HG03558 (cell line): ENCODE data around the gene CACNA2D2.

Experiments
- ATAC-seq: cut with Tn5 transposase; IDR thresholded peaks from one replicate; pipeline ENCODE4 v1.9.1; 2021; ENCODE audit warnings: moderate number of reproducible peaks; ENCODE audit not compliant: unreplicated experiment; ENCODE audit errors: extremely low read depth

CACNA2D2 gene

GRCh38 chr3:50503504-50504342, at the start of gene CACNA2D2:
Gene CACNA2D2 (minus strand): TSS chr3:50503634. CDS start chr3:50503423, 211 bp downstream.
- no peak for ATAC-seq

DNA sequence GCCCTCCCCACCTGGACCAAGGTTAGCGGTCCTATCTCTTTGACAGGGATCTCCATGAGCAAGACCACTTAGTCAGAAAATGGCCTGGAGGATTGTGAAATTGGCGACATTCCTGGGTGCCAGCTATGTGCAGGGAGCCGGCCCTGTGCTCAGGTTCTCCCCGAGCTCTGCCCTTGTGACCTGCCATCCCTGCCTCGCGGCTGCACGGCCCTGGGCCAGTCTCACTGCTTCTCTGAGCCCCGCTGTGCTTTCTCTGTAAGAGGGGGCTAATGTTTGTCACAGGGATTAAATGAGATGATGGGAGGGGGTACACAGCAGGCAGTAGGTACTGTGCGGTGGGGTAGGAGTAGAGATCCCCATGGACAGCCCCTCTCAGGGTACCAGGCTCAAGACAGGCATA, 49.2 kb upstream of the CACNA2D2 start:
- no peak for ATAC-seq

DNA sequence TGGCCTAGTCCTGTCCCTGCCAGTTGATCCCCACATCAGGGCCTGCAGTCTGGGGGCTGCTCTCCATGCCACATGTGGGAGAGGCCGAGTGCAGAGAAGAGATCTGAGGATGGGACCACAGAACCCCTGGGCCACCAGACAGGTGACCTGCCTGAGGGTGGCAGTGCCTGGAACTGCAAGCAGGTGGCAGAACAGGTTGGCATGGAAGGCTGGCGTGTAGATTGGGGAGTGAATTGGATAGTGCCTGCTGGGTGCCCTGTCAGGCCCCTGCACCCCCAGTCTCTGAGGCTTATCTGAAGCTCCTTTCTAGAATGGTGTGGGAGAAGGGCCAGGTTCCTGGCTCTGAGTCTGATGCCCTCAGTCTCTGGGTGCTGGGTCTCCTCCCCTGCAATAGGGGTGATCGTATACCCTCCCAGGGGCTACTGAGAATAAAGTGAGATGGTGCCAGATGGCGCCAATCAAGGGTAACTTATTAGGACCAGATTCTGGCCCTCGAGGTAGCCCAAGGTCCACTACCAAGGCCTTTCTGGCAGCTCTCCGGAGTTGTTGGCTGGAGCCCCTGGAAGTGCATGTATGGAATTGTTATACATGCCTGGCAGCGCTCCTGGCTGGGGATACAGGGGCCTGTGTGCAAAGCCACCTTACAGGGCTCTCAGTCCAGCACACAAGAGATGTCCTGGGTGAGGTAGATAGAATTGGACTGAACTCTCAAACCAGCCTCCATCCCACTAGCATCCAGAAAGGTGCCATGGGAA, 48.4 kb upstream of the CACNA2D2 start:
- ATAC-seq: no peak

DNA sequence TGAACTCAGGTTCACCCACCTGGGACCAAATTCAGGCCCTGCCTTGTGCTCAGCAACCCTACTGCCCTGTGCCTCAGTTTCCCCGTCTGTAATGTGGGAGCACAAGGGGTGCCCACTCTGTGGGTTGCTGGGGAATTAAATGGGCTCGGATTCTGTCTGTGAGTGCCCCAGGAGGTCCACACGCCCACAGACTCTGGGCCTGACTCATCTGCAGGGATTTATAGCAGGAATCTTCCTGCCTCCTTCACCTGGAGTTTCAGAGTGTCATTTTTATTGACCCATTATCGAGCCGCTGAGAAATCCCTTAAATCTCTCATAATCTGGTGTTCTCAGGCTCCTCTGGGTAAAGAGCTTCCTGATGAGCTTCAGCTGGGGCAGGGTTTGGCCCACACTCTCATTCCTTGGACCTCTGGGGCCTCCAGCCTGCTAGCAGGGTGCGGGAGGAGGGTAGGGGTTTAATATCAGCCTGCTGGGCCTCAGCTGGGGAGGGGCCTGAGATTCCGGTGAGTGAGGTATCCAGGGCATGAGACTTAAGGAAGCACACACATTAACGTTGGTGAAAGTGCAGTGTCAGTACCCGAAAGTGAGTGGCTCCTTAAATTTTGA, 47.7 kb upstream of the CACNA2D2 start:
- ATAC-seq: no peak

DNA sequence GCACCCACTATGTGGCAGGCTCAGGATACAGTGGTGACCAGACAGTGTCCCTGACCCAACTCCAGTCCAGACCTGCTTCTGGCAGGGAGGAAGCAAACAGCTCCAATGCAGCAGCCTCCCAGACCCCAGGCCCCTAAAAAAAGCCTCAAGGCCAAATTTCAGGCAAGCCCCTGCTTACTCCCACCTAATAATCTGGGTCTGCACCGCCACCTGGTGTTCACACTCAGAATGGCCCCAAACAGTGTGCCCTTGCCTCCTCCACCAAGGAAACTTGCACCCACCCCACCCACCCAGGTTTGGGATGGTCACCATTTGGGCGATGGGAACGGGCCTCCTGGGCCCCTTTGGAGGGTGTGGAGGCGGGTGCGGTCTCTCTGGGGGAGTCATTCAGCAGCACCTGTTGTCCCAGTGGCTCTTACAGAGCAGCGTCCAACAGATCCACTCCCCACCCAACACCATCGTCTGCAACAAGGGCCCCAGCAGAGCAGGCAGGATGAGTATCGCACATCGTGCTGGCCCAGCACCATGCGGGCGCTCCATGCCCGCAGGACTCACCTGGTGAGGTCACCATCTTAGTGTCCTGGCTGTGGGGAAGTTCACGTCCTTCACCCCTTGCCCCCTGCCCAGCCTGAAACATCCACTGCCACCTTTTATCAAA, 46.8 kb upstream of the CACNA2D2 start:
- ATAC-seq: no peak

DNA sequence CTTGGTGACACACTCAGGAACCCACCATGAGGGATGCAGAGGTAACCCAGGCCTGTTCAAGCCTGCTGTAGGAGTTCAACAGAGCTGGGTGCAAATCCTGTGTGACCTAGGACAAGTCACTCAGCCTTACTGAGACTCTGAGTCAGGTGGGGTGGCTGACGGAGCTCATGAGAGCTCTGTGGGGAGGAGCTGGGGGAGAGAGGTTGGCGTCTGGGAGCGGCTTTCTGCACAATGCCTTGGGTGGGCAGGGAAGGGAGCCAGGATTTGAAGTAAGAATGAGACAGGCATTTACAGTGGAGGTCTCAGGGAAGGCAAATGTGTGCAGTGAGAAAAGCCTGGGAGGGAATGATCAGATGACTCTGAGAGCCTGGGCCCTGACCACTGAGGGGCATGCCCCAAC, 45.8 kb upstream of the CACNA2D2 start:
- ATAC-seq: no peak

DNA sequence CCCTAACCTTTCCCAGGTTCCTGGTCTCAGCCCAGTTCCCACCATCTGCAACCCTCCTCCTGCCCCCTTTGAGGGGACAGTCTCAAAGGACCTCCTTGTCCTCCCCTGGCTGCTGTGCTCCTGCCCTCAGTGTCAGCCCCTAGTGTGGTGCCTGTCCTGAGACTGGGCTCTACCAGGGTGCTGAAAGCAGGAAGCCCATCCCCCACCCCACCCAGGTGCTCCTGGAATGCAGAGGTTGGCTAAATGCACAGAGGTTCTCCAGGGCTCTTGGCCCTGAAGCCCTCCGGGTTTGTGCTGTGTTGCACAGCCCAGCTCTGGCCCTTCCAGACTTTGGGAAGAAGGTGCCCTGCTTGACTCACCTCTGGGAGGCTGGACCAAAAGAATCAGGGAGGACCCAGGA, 42.3 kb upstream of the CACNA2D2 start:
- ATAC-seq: no peak

GRCh38 chr3:50542177-50543034, 39.0 kb upstream of the CACNA2D2 start:
- ATAC-seq: no peak

GRCh38 chr3:50539356-50540286, 36.2 kb upstream of the CACNA2D2 start:
- no peak for ATAC-seq

DNA sequence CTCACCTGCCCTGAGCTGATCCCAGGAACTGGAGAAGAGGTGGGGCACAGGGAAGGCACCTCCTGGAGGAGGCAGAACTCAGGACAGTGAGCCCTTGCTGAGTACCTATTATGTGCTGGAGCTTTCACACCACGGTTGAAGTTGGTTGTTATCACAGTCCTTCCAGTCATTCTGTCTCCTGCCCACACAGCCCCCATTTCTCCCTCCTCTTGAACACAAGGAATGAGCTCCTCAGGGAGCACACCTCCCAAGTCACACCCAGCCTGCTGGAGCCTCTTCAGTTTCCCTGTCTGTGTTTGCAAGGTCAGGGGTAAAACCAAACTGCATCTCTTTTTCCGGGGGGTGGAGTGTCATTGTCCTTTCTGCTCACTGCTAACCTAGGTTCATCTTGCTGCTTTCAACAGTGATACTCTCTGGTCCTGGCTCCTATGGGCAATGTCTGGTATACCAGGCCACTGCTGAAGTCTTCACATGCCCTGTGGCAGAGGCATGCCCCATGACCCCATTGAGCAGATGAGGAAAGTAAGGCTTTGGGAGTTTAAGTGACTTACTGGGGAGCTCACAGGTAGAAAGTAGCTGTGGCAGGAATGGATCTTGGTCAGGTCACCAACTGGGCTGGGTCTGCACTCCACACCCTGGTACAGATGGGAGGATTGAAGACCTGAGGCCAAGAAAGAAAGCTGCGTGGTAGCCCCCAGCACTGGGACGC, 34.1 kb upstream of the CACNA2D2 start:
- ATAC-seq: no peak

DNA sequence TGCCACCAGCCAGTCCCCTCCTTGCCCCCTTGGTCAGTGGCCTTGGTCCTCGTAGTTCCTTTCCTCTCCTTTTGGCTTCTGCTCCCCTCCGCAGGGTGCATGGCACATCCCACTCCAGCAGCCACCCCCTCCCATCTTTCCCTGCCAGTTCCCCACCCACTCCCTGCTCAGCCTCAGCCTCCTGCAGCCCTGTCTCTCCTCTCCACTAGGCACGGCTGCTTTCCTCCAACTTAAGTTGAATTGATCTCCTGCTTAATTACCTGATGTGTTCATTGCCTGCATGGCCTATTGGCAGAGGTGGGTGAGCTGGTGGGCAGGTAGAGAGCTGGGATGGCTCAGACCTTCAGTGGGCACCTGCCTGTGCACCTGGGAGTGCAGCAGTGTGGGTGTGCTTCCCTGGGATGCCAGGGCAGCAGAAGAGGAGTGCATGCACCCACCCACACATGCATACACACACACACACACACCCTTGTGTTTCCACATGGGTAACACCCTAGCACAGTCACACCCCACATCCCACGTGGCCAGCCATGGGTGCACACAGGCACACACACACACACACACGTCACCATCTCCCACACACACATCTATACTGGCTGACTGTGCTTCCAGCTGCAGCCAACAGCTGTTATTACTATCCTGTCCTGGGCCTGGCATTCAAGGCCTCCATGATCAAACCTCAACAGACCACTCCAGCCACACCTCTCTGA, 33.2 kb upstream of the CACNA2D2 start:
- ATAC-seq: no peak

DNA sequence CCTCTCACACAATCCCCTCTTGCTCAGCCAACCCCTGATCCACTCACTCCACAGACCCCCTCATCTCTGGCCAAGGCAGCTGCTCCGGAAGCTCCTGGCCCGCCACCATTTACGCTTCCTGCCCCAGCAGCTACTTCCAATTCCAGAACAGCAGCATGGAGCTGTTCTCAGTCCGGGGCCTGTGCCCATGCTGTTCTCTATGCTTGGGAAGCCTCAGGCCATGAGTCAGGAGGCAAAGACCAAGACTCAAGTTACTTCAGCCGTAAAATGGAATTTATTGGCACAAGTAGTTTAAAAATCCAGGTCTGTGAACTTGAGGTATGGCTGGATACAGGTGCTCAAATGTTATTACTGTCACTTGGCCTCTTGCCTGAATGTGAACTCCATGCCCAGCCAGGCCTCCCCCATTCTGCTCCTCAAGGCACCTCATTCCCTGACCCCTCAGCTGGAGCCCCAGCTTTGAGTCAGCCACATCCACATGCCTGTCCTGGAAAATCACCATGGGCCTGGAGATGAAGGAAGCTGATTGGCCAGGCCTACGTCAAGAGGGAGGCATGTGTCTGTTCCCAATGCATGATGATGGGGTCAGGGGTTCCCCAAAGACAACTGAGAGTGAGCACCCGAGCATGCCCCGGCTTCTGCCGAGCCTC, 31.4 kb upstream of the CACNA2D2 start:
- no peak for ATAC-seq

DNA sequence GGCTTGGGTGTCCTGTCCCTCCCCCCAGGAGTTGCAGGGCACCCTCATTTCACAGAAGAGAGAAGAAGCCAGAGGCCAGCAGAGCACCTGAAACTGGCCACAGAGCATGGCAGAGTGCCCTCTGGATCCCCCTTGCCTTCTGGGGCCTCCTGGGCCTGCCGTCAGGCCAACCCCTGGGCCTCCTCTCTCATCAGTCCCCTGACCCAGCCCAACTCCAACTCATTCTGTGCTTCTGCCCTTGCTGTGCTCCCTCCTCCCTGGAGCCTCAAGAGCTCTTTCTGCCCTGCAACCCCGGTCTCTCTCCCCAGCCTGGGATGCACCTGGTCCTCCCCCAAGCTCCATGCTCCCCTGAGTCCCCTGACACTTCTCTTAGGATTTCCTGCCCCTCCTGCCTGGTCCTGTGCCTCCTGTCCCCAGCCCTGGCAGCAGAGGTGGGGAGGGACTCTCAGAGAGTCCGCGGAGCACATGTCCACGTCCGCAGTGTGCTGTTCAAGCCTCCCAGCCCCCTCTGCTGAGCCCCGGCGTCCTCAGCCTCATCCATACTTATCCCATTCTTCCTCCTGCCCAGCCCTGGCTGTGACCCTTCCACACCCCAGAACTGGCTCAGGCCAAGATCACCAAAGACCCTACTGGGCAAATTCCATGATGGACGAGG, 30.5 kb upstream of the CACNA2D2 start:
- no peak for ATAC-seq

DNA sequence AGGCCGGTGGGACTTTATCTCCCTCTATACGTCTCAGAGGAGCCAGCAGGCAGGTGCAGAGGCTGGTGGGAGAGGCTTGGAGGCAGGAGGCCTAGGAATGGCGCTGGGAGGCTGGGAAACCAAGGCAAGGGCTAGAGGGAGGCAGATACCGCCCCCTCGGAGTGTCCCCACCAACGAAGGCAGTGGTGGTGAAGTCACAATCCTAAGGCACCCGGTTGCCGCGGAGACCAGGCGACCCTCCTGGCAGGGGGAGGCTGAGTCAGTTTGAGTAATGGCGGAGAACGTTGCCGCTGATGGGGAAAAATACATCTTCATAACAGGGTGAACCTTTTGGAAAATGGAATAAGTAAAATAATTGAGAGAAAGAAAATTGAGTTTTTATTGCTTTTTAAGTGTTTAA, 29.9 kb upstream of the CACNA2D2 start:
- no peak for ATAC-seq

DNA sequence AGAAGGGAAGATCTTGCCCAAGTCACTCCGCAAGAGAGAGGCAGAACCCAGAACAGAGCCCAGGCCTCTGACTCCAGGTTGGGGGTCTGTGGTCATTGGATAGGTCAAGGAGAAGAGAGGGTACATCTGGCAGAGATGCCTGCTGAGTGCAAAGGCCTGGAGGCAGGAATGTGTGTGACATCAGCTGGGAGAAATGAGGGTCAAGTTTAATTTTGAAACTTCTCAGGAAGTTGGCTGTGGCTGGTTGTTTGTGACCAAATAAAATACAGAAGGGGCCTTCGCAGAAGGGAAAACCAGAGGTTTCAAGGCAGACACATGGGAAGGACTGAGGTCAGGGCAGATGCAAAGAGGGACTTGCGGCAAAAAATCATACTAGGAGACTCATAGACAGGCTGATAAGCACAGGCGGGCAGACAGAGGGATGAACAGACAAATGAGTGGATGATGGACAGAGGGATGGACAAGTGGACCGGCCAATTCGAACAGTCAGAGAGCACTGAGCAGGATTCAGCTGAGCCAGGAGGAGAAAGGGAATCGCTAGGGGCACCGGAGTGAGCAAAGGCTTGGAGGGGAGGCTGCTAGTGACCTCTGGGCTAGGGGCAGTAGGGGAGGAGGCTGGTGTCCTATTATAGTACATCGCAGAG, 28.8 kb upstream of the CACNA2D2 start:
- no peak for ATAC-seq

DNA sequence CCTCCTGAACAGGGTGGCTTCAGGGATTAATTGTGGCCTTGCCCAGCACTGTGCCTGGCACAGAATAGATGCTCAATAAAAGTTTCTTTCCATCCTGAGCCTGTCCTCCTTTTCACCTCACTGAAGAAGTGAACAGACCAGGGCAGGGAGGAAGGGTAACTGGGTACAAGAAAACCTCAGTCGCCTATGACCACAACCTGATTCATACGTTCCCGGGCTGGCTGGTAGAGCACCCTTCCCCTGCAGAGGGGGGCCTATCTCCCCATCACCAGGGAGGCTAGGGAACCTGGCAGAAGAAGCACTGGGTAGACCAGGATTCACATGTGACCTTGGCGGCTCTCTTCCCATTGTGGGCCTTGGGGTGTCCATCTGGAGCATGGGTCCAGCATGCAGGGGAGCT, 27.8 kb upstream of the CACNA2D2 start:
- ATAC-seq: no peak
